IMR-90 (cell line): ENCODE measurements around the gene CUL3. TPM values are rescaled to one million over a fixed set of nuclear protein-coding genes. Genes with fewer than 3 reads are reported as not detected.

Source experiments
- ATAC-seq: fragments of 200-7000 bp; cut with Tn5 transposase; 2 replicates; pipeline ENCODE4 v1.9.1; 2020; ENCODE audit warnings: low read depth, mild to moderate bottlenecking, moderate library complexity
- Bru-seq: library from RNA; stranded (reverse); fragments of 400-500 nt; gene quantifications from one replicate; lab custom pipeline; 2021; lab: Mats Ljungman, UMichigan
- BruChase-seq, 2 experiments: library from RNA; stranded (reverse); fragments of 400-500 nt; gene quantifications; one replicate each; lab custom pipeline; 2021; lab: Mats Ljungman, UMichigan
- BruUV-seq: library from RNA; stranded (reverse); fragments of 400-500 nt; replicated peaks from 2 replicates; lab custom pipeline; 2021; lab: Mats Ljungman, UMichigan
- CTCF ChIA-PET: fragments of 300-600 bp; formaldehyde crosslinking; extraction: SDS; loops from one replicate; lab custom pipeline; 2021; ENCODE audit warnings: antibody characterized with exemption; lab: Yijun Ruan, JAX
- POLR2A ChIA-PET: fragments of 300-600 bp; sonication (Branson Sonifier 250); formaldehyde crosslinking; loops from one replicate; lab custom pipeline; 2022; ENCODE audit warnings: antibody characterized with exemption; ENCODE audit not compliant: unreplicated experiment; lab: Charles Lee
- DNase-seq: peaks from one replicate; pipeline ENCODE4 v3.0.0; 2013
- H2AFZ ChIP-seq: replicated peaks from 2 replicates; pipeline ENCODE3; 2013; ENCODE audit warnings: low read length, mild to moderate bottlenecking; ENCODE audit not compliant: poor library complexity
- H2AK5ac ChIP-seq: 2 replicates; pipeline ENCODE4 v1.6.1; 2013; ENCODE audit warnings: low read depth, low read length, inconsistent platforms
- H2AK9ac ChIP-seq: replicated peaks from 2 replicates; pipeline ENCODE3; 2013; ENCODE audit warnings: mild to moderate bottlenecking, low read depth, low read length, moderate library complexity; ENCODE audit not compliant: poor library complexity
- H2BK120ac ChIP-seq: 2 replicates; pipeline ENCODE4 v1.6.1; 2013; ENCODE audit warnings: low read depth, low read length, inconsistent platforms
- H2BK15ac ChIP-seq: 3 replicates; pipeline ENCODE4 v1.6.1; 2013; ENCODE audit warnings: low read depth, low read length, inconsistent platforms
- H2BK20ac ChIP-seq: 2 replicates; pipeline ENCODE4 v1.6.1; 2013; ENCODE audit warnings: low read depth, mild to moderate bottlenecking, inconsistent platforms, low read length, moderate library complexity
- H2BK5ac ChIP-seq: 2 replicates; pipeline ENCODE4 v1.6.1; 2013; ENCODE audit warnings: mild to moderate bottlenecking, low read depth, low read length, inconsistent platforms; ENCODE audit not compliant: poor library complexity, severe bottlenecking
- H3K14ac ChIP-seq: replicated peaks from 2 replicates; pipeline ENCODE4 v1.6.1; 2013; ENCODE audit warnings: low read depth, low read length, inconsistent platforms
- H3K18ac ChIP-seq: 2 replicates; pipeline ENCODE4 v1.6.1; 2013; ENCODE audit warnings: low read depth, low read length, control low read depth
- H3K23ac ChIP-seq: 2 replicates; pipeline ENCODE4 v1.6.1; 2013; ENCODE audit warnings: low read depth, low read length, inconsistent platforms
- H3K27ac ChIP-seq: 2 replicates; pipeline ENCODE4 v1.5.1; 2013; ENCODE audit warnings: mild to moderate bottlenecking, control low read depth, low read length; ENCODE audit not compliant: insufficient read depth
- H3K27me3 ChIP-seq: 2 replicates; pipeline ENCODE4 v1.6.1; 2013; ENCODE audit warnings: low read length; ENCODE audit not compliant: control insufficient read depth, insufficient read depth
- H3K36me3 ChIP-seq: 2 replicates; pipeline ENCODE4 v1.6.1; 2013; ENCODE audit warnings: low read length, mixed read lengths; ENCODE audit not compliant: control insufficient read depth, insufficient read depth
- H3K4ac ChIP-seq: 2 replicates; pipeline ENCODE4 v1.6.1; 2013; ENCODE audit warnings: low read depth, low read length, inconsistent platforms
- H3K4me1 ChIP-seq: 2 replicates; pipeline ENCODE4 v1.6.1; 2013; ENCODE audit warnings: low read length, mixed read lengths; ENCODE audit not compliant: control insufficient read depth, insufficient read depth
- H3K4me2 ChIP-seq: 2 replicates; pipeline ENCODE4 v1.6.1; 2013; ENCODE audit warnings: low read depth, mild to moderate bottlenecking, control low read depth, low read length, moderate library complexity
- H3K4me3 ChIP-seq: 2 replicates; pipeline ENCODE4 v1.5.1; 2013; ENCODE audit warnings: low read depth, mild to moderate bottlenecking, control low read depth, low read length, moderate library complexity; ENCODE audit not compliant: insufficient read depth
- H3K56ac ChIP-seq: 2 replicates; pipeline ENCODE4 v1.6.1; 2013; ENCODE audit warnings: low read length, inconsistent platforms; ENCODE audit not compliant: insufficient read depth; ENCODE audit errors: extremely low read depth
- H3K79me1 ChIP-seq, 2 experiments: 2 replicates each; pipeline ENCODE4 v1.6.1; 2013; ENCODE audit warnings: low read length in 2 of 2, inconsistent platforms in 1 of 2, low read depth in 1 of 2
- H3K9ac ChIP-seq: 2 replicates; pipeline ENCODE4 v1.6.1; 2013; ENCODE audit warnings: low read depth, low read length, control low read depth
- H3K9me1 ChIP-seq: 2 replicates; pipeline ENCODE4 v1.6.1; 2013; ENCODE audit warnings: low read length, inconsistent platforms; ENCODE audit not compliant: insufficient read depth
- H3K9me3 ChIP-seq: 2 replicates; pipeline ENCODE4 v1.6.1; 2013; ENCODE audit warnings: low read length; ENCODE audit not compliant: control insufficient read depth, insufficient read depth
- H4K20me1 ChIP-seq: 2 replicates; pipeline ENCODE4 v1.6.1; 2013; ENCODE audit warnings: low read length, inconsistent platforms; ENCODE audit not compliant: insufficient read depth
- H4K5ac ChIP-seq: 2 replicates; pipeline ENCODE4 v1.6.1; 2013; ENCODE audit warnings: mild to moderate bottlenecking, low read depth, low read length, control low read depth
- H4K8ac ChIP-seq, 2 experiments: 2 replicates each; pipeline ENCODE4 v1.6.1; 2013; ENCODE audit warnings: low read depth in 2 of 2, low read length in 2 of 2, control low read depth in 1 of 2, inconsistent platforms in 1 of 2
- H4K91ac ChIP-seq: 2 replicates; pipeline ENCODE4 v1.6.1; 2013; ENCODE audit warnings: low read depth, low read length, inconsistent platforms; ENCODE audit not compliant: insufficient read depth
- BHLHE40 ChIP-seq: fragments of 150-350 bp; IDR thresholded peaks from 2 replicates; pipeline ENCODE4 v1.6.1; 2016; ENCODE audit warnings: mild to moderate bottlenecking, low read depth, low read length
- CEBPB ChIP-seq: IDR thresholded peaks from 2 replicates; pipeline ENCODE4 v1.6.1; 2012; ENCODE audit warnings: low read depth, low read length, improper control_type of control experiment
- CTCF ChIP-seq: conservative IDR thresholded peaks from 2 replicates; pipeline ENCODE4 v1.5.1; 2012; ENCODE audit warnings: mild to moderate bottlenecking, low read depth, low read length, improper control_type of control experiment
- FOS ChIP-seq: fragments of 150-350 bp; IDR thresholded peaks from 2 replicates; pipeline ENCODE4 v1.6.1; 2016; ENCODE audit warnings: low read depth, low read length
- MAZ ChIP-seq: IDR thresholded peaks from 2 replicates; pipeline ENCODE4 v1.6.1; 2012; ENCODE audit warnings: low read depth, mild to moderate bottlenecking, low read length, improper control_type of control experiment, moderate library complexity, borderline replicate concordance
- MXI1 ChIP-seq: IDR thresholded peaks from 2 replicates; pipeline ENCODE4 v1.6.1; 2012; ENCODE audit warnings: low read depth, mild to moderate bottlenecking, low read length, moderate library complexity, borderline replicate concordance
- NFE2L2 ChIP-seq: fragments of 150-350 bp; IDR thresholded peaks from 2 replicates; pipeline ENCODE4 v1.6.1; 2016; ENCODE audit warnings: low read depth, mild to moderate bottlenecking, low read length
- POLR2A ChIP-seq: IDR thresholded peaks from 2 replicates; pipeline ENCODE4 v1.6.1; 2012; ENCODE audit warnings: mild to moderate bottlenecking, low read depth, low read length
- RAD21 ChIP-seq: IDR thresholded peaks from 2 replicates; pipeline ENCODE4 v1.6.1; 2012; ENCODE audit warnings: low read length, improper control_type of control experiment
- RFX5 ChIP-seq: IDR thresholded peaks from 2 replicates; pipeline ENCODE4 v1.8.0; 2012; ENCODE audit warnings: low read depth, mild to moderate bottlenecking, low read length, moderate library complexity
- SMC3 ChIP-seq: fragments of 150-350 bp; IDR thresholded peaks from 2 replicates; pipeline ENCODE4 v1.6.1; 2016; ENCODE audit warnings: low read depth, mild to moderate bottlenecking, antibody characterized with exemption, low read length, moderate library complexity
- USF2 ChIP-seq: fragments of 150-350 bp; IDR thresholded peaks from 2 replicates; pipeline ENCODE4 v1.6.1; 2017; ENCODE audit warnings: mild to moderate bottlenecking, antibody characterized with exemption, low read length, low read depth
- WGBS, 2 experiments: methylation state at CpG; one replicate each; pipeline versions ENCODE4 v1.1.5 to v1.1.7; 2013; ENCODE audit warnings: missing lambda C conversion rate in 2 of 2; ENCODE audit not compliant: insufficient read length in 1 of 2; ENCODE audit errors: extremely low coverage in 2 of 2; 5-methylcytosine and 5-hydroxymethylcytosine counted together
- dilution Hi-C: fragments of 300-500 bp; cut with HindIII; formaldehyde crosslinking; loops from one replicate; pipeline ENCODE4 v1.14.3; 2018; ENCODE audit warnings: low sequenced_read_pairs; ENCODE audit not compliant: unreplicated experiment
- in situ Hi-C: fragments of 300-500 bp; cut with MboI; formaldehyde crosslinking; loops from 3 replicates; pipeline ENCODE4 v1.14.3; 2019; ENCODE audit warnings: low sequenced_read_pairs, inconsistent platforms, mixed read lengths
- intact Hi-C: fragments of 100-400 bp; cut with micrococcal nuclease; formaldehyde crosslinking; loops from 2 replicates; pipeline ENCODE4 v1.10.0; 2022
- long read RNA-seq: library from polyadenylated mRNA; unstranded; transcript quantifications from one replicate; pipeline ENCODE4 v2.0.0, GENCODE V29; 2021; ENCODE audit not compliant: unreplicated experiment
- polyA plus RNA-seq, 3 experiments: library from polyadenylated mRNA; depleted of rRNA; stranded (reverse); fragments of >200 nt; gene quantifications; 2 replicates each; pipeline ENCODE4 v1.2.3, GENCODE V29; 2012; ENCODE audit warnings: low replicate concordance in 1 of 3
- total RNA-seq: library from RNA; depleted of rRNA; stranded (reverse); fragments of >200 nt; gene quantifications from 2 replicates; pipeline ENCODE4 v1.2.3, GENCODE V29; 2012; rRNA removed

CUL3 gene
- 45.7 and 78.3 TPM in 2 replicates for total RNA-seq
- polyA plus RNA-seq (2012; rRNA removed), result 26.8 and 33.7 TPM in 2 replicates
- 3.9 and 4.4 TPM in 2 replicates for polyA plus RNA-seq (2012; cell fraction: cytosol; rRNA removed)
- polyA plus RNA-seq (2012; cell fraction: nucleus; rRNA removed; ENCODE audit: low replicate concordance), result 4.2 and 37.6 TPM in 2 replicates
- Bru-seq, nascent RNA, result percentile 96 among the genes with signal in this experiment
- percentile 88 among the genes with signal in this experiment for BruChase-seq, experiment 1, labeled RNA remaining after a 6-hour chase
- percentile 91 among the genes with signal in this experiment for BruChase-seq, experiment 2, labeled RNA remaining after a 2-hour chase
- long read RNA-seq, full-length matches to known transcripts, result 127 of 148 reads
- long read RNA-seq, partial matches to known transcripts, result 7 of 148 reads
- long read RNA-seq, other reads (novel, unspliced or antisense), result 14 of 148 reads

GRCh38 chr2:224585211-224586088 is at the start of gene CUL3:
Gene CUL3 (minus strand): TSS chr2:224585363. CDS start chr2:224585009, 354 bp downstream.
- Histone ChIP-seq H4K5ac (peak within 1 kb of the TSS; percentile 27; the same call in 1 of the 2 replicates), H2AFZ (peak within 1 kb of the TSS; percentile 97), H2AK5ac (peak within 1 kb of the TSS; percentile 21; the same call in 1 of the 2 replicates), H4K20me1 (peaks cover 36% of the 10 kb centered on the region), H2BK120ac (peak within 1 kb of the TSS; percentile 68), H3K27ac (peak within 1 kb of the TSS; percentile 90), H3K4me3 (peak within 1 kb of the TSS; percentile 72), H3K14ac (peak within 1 kb of the TSS; percentile 92), H3K9me3 (no peaks in the 10 kb centered on the region), H3K4ac (peak within 1 kb of the TSS; percentile 88), H3K79me1 (peaks cover 0 to 11% of the 10 kb centered on the region in 2 experiments; a peak in 1 of 4 replicates), H3K4me2 (peak within 1 kb of the TSS; percentile 92), H3K36me3 (no peaks in the 10 kb centered on the region), H3K18ac (peak within 1 kb of the TSS; percentile 1), H3K23ac (peak within 1 kb of the TSS; percentile 91), H2BK5ac (peak within 1 kb of the TSS; percentile 92), H2AK9ac (peak within 1 kb of the TSS; percentile 96), H3K9ac (peak within 1 kb of the TSS; percentile 84), H4K8ac (peak within 1 kb of the TSS; percentile 18 to 95; a peak in 2 of 4 replicates), H3K56ac (peak within 1 kb of the TSS; percentile 76), H4K91ac (peak within 1 kb of the TSS; percentile 78), H2BK15ac (0 out of 3 replicates have a peak within 1 kb of the TSS, but pooled peaks have one; percentile 13), H2BK20ac (peak within 1 kb of the TSS; percentile 67), H3K4me1 (0 out of 2 replicates have a peak, but pooled peaks cover 2% of the 10 kb centered on the region), H3K27me3 (no peaks in the 10 kb centered on the region), H3K9me1 (0 out of 2 replicates have a peak, but pooled peaks cover 2% of the 10 kb centered on the region)
- intact Hi-C loops (loop anchor here (2.0 to 5.0 kb wide), 3 partner anchors 101 to 417 kb away; no protein-coding TSS in a partner anchor), in situ Hi-C loops (no loop called here), dilution Hi-C loops (no loop called here)
- 0% methylated on average over 18 of the region's 68 CpGs; no CpG with 5 or more reads in 1 of the 2 experiments for WGBS, 2 experiments
- CTCF ChIA-PET, result interaction anchor here (0.7 kb wide), 1 partner anchor 173 kb away, joined by 3 read pairs; no protein-coding TSS in a partner anchor
- ATAC-seq (peak; percentile 95), DNase-seq (peak; percentile 96)
- POLR2A ChIA-PET, result interaction anchor here (0.6 to 1.0 kb wide), 3 partner anchors 15 to 243 kb away, joined by 3 to 11 read pairs (median 4); no protein-coding TSS in a partner anchor
- BruUV-seq, result no TSS peak
- TF ChIP-seq CTCF (no peak), NFE2L2 (no peak), USF2 (peak; percentile 90), RAD21 (no peak), SMC3 (no peak), MAZ (peak; percentile 99; the same call in 1 of the 2 replicates), RFX5 (no peak), BHLHE40 (no peak), CEBPB (no peak), MXI1 (peak; percentile 37; the same call in 1 of the 2 replicates), POLR2A (peak; percentile 90), FOS (no peak)
